ENCODE measurements around the gene TUBGCP3.

GRCh38 chr13:112603641-112604225 lies 15.8 kb upstream of the TUBGCP3 start:
- no peak for TF ChIP-seq GABPA (IDR thresholded peaks at IDR 0.05 in 1 of 2, conservative IDR thresholded peaks at IDR 0.05 in 1 of 2)
- no peak for TF ChIP-seq CTCF (IDR thresholded peaks at IDR 0.05; ENCODE audit: low read depth, low read length, missing input control)
- TF ChIP-seq MAX (IDR thresholded peaks at IDR 0.05), result no peak
- TF ChIP-seq SP1 (IDR thresholded peaks at IDR 0.05), result no peak
- TF ChIP-seq TAF1 (conservative IDR thresholded peaks at IDR 0.05), result no peak
- no peak for TF ChIP-seq YY1 (IDR thresholded peaks at IDR 0.05)
